ENCODE results near the gene ZNF385D. TPM values are rescaled to one million over a fixed set of nuclear protein-coding genes. Genes with fewer than 3 reads are reported as not detected.

ZNF385D gene
- total and polyA plus RNA-seq, 3 donors from 2014 or later, result 21.1 to 57.0 (median 31.4) TPM

GRCh38 chr3:21715662-21716061, 35.3 kb downstream of the ZNF385D start:
- Histone ChIP-seq H3K27me3 (no peaks in the 10 kb centered on the region), H3K36me3 (ENCODE audit: low read depth, missing control alignments) (no peaks in the 10 kb centered on the region), H3K9me3 (no peaks in the 10 kb centered on the region), H3K27ac (no peak overlapping the region), H3K4me1 (no peaks in the 10 kb centered on the region), H3K4me3 (no peak overlapping the region)
- intact Hi-C loops (cut with DNase I; ENCODE audit: low total_unique reads), result no loop called here
- DNase-seq, result no peak
- WGBS, 2 donors, result 24 to 46% methylated on average over 2 of the region's 2 CpGs
- TF ChIP-seq CTCF (IDR thresholded peaks at IDR 0.05), result no peak

GRCh38 chr3:21705769-21706168, 45.2 kb downstream of the ZNF385D start:
- DNase-seq, result peak; percentile 46
- H3K36me3 ChIP-seq (ENCODE audit: low read depth, missing control alignments), result no peaks in the 10 kb centered on the region
- no peaks in the 10 kb centered on the region for H3K4me1 ChIP-seq
- no peaks in the 10 kb centered on the region for H3K9me3 ChIP-seq
- no peaks in the 10 kb centered on the region for H3K27me3 ChIP-seq
- H3K4me3 ChIP-seq, result no peak overlapping the region
- intact Hi-C loops (cut with DNase I; ENCODE audit: low total_unique reads), result no loop called here
- no peak overlapping the region for H3K27ac ChIP-seq
- TF ChIP-seq CTCF (IDR thresholded peaks at IDR 0.05), result no peak
- no peak for TF ChIP-seq POLR2A (IDR thresholded peaks at IDR 0.05)
- WGBS, 2 donors, result 55 to 58% methylated on average over 3 of the region's 3 CpGs

- TF ChIP-seq POLR2A (IDR thresholded peaks at IDR 0.05) (no peak), CTCF (IDR thresholded peaks at IDR 0.05) (no peak)
- no peaks in the 10 kb centered on the region for H3K4me1 ChIP-seq
- H3K27ac ChIP-seq, result no peak overlapping the region
- no peaks in the 10 kb centered on the region for H3K27me3 ChIP-seq
- intact Hi-C loops (cut with DNase I; ENCODE audit: low total_unique reads), result no loop called here
- H3K36me3 ChIP-seq (ENCODE audit: low read depth, missing control alignments), result no peaks in the 10 kb centered on the region
- H3K4me3 ChIP-seq, result no peak overlapping the region
- WGBS, 2 donors, result 83 to 92% methylated on average over 1 of the region's 1 CpG
- no peak for DNase-seq
- no peaks in the 10 kb centered on the region for H3K9me3 ChIP-seq
These were observed 46.2 kb downstream of the ZNF385D start for GRCh38 chr3:21704796-21705195.

GRCh38 chr3:21703291-21703690, 47.7 kb downstream of the ZNF385D start:
- H3K9me3 ChIP-seq, result no peaks in the 10 kb centered on the region
- no peak overlapping the region for H3K27ac ChIP-seq
- no peak for DNase-seq
- H3K4me3 ChIP-seq, result no peak overlapping the region
- H3K27me3 ChIP-seq, result no peaks in the 10 kb centered on the region
- no peaks in the 10 kb centered on the region for H3K4me1 ChIP-seq
- TF ChIP-seq CTCF (IDR thresholded peaks at IDR 0.05) (no peak), POLR2A (IDR thresholded peaks at IDR 0.05) (no peak)
- 76 to 80% methylated on average over 2 of the region's 2 CpGs for WGBS, 2 donors
- intact Hi-C loops (cut with DNase I; ENCODE audit: low total_unique reads), result no loop called here
- no peaks in the 10 kb centered on the region for H3K36me3 ChIP-seq (ENCODE audit: low read depth, missing control alignments)

- no peak for DNase-seq
- no peaks in the 10 kb centered on the region for H3K9me3 ChIP-seq
- TF ChIP-seq CTCF (IDR thresholded peaks at IDR 0.05) (no peak), POLR2A (IDR thresholded peaks at IDR 0.05) (no peak)
- H3K4me1 ChIP-seq, result no peaks in the 10 kb centered on the region
- H3K27me3 ChIP-seq, result no peaks in the 10 kb centered on the region
- intact Hi-C loops (cut with DNase I; ENCODE audit: low total_unique reads), result no loop called here
- H3K36me3 ChIP-seq (ENCODE audit: low read depth, missing control alignments), result no peaks in the 10 kb centered on the region
- no peak overlapping the region for H3K4me3 ChIP-seq
- 72 to 91% methylated on average over 3 of the region's 3 CpGs for WGBS, 2 donors
- H3K27ac ChIP-seq, result no peak overlapping the region
These were observed 53.3 kb downstream of the ZNF385D start for GRCh38 chr3:21697707-21698106.

Data from testis (tissue), 3 donors.